GM12874 (cell line): Measurements from ENCODE around the gene ADAMTS10.

Source experiments
- TF ChIP-seq, protein P1 (sequence below): IDR thresholded peaks from 2 replicates; pipeline ENCODE4 v1.5.1; 2011; ENCODE audit warnings: low read depth, mild to moderate bottlenecking, control low read depth, low read length, moderate library complexity; ENCODE audit not compliant: insufficient read depth

ADAMTS10 gene

DNA sequence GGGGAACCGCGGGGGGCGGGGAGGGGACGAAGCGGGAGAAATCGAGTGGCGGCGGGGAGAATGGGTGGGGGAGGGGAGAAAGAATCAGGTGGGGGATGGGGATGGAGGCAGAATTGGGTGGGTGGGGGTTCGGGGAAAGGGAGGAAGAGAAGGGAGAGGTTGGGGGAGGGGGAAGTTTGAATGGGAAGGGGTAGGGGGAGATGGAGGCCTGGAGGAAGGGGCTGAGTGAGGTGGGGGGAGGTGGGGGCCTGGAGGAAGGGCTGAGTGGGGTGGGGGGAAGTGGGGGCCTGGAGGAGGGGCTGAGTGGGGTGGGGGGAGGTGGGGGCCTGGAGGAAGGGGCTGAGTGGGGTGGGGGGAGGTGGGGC lies 403 bp upstream of the ADAMTS10 start:
- TF ChIP-seq, protein P1, sequence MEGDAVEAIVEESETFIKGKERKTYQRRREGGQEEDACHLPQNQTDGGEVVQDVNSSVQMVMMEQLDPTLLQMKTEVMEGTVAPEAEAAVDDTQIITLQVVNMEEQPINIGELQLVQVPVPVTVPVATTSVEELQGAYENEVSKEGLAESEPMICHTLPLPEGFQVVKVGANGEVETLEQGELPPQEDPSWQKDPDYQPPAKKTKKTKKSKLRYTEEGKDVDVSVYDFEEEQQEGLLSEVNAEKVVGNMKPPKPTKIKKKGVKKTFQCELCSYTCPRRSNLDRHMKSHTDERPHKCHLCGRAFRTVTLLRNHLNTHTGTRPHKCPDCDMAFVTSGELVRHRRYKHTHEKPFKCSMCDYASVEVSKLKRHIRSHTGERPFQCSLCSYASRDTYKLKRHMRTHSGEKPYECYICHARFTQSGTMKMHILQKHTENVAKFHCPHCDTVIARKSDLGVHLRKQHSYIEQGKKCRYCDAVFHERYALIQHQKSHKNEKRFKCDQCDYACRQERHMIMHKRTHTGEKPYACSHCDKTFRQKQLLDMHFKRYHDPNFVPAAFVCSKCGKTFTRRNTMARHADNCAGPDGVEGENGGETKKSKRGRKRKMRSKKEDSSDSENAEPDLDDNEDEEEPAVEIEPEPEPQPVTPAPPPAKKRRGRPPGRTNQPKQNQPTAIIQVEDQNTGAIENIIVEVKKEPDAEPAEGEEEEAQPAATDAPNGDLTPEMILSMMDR: no peak

DNA sequence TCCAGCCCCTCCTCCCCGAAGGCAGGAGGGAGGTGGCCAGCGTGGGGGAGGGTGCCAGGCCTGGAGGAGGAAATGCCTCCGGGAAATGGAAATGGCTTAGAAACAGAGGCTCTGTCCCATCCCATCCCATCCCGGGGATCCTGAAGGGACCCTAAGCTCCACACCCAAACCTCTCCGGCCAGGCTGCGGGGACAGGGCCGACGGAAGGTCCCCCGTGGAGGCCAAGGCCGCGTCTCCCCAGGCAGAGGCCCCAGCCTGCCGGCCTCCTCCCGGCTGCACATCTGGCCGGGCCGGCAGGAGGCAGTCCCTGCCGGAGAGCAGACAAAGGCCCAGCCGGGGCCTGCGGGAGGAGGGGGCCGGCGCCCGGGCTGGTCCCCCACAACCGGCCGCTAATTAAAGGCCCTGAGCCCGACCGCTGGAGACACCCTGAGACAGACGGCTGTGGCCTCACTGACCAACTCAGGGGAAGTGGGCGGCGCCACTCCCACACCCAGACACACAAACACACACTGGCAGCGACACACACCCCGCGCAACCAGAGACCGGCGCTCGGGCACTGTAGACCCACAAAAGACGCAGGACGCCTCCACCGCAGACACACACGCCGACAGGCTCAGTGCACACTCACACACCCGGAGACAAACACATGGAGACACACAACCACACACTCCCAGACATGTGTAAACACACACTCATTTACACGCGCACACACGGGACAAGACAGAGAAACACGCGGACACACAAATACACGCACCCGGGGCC lies 1.1 kb downstream of the ADAMTS10 start:
- TF ChIP-seq, protein P1: no peak

- TF ChIP-seq, protein P1: no peak
Observed at GRCh38 chr19:8608941-8609278, 1.6 kb downstream of the ADAMTS10 start.

- TF ChIP-seq, protein P1: no peak
Observed at GRCh38 chr19:8607386-8607785, 3.1 kb downstream of the ADAMTS10 start.

- TF ChIP-seq, protein P1: no peak
Observed at GRCh38 chr19:8605514-8605913, 5.0 kb downstream of the ADAMTS10 start.

GRCh38 chr19:8601796-8602195 lies 8.7 kb downstream of the ADAMTS10 start:
- TF ChIP-seq, protein P1: no peak

DNA sequence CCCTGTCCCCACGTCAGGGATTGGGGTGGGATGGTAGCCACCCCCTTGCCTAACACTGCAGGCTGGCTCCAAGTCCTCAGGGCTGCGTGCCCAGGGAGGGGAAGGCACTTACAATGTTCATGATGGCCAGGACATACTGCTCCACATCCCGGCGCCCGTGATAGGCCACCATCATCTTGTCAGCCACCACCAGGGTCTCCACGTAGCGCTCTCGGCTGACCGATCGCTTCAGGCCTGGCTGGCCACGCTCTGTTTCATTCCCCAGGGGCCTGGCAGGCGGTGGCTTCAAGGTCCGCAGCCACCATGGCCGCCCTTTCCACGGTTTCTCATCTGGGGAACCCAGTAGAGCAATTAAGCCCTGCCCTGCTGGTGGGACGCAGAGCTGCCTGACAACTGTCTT lies 9.7 kb downstream of the ADAMTS10 start:
- TF ChIP-seq, protein P1: no peak
